HG03571 (cell line): ENCODE results near the gene MRPL44.

Source experiments
- ATAC-seq: cut with Tn5 transposase; IDR thresholded peaks from one replicate; pipeline ENCODE4 v1.9.1; 2021; ENCODE audit not compliant: unreplicated experiment

Gene MRPL44

DNA sequence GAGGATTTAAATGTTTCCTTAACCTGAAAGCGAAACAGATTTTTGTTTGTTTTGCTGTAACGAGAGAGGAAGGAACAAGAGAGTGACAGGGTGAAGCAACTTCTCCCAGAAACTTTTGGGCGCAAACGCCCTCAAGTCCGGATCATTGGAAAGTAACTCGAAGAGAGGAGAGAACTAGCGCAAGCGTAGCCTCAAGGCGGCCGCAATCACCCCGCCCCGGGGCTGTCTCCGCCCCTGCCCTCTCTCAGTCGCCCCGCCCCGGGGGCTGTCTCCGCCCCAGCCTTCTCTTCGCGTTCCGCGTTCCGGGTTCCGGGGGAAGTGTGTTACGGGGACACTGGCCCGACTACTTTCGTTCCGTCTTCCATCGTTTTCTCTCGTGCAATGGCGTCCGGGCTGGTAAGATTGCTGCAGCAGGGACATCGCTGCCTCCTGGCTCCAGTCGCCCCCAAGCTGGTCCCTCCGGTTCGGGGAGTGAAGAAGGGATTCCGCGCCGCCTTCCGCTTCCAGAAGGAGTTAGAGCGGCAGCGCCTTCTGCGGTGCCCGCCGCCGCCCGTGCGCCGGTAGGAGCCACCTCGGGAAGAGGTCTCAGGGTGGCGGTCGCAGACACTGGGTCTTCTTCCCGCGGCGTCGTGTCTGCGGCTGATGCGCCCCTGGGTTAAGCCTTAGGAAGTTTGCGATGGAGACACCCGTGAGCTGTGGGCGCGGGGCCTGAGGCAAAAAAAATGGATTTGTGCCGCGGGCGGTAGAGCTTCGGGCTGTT is at the start of gene MRPL44:
Gene MRPL44 (plus strand): TSS at position 372 of the 760 bp plus-strand sequence. CDS start 10 bp downstream, at position 382.
- ATAC-seq = peak; percentile 90

DNA sequence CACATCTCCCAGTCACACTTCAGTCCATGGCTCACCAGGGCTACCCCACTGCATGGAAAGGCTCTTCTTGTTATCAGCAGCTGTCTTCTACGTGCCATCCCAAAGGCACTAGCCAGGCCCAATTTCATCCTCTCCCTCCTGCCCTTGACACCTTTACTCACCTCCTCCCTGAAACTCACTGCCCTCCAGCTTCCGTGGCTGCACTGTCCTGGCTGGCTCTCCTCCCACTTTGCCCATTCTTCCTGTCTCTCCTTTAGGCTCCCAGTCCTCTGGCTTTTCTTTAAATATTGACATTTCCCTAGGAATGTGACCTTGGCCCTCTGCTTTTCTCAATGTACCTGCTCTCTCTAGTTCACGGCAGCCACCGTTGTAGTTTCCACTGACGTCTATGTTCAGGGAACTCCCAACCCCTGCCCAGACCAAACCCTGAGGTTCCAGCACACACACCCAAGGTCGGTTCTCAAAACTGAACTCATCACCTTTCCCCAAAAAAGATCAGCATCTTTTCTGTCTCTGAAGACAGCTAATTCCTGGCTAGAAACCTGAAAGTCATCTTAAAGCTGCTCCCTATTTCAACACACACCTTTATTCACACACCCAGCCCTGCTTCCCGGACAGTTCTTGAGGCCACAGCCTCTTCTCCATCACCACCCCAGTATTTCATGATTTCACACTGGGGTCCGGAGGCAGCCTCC is 48.8 kb upstream of the MRPL44 start:
- ATAC-seq = no peak

DNA sequence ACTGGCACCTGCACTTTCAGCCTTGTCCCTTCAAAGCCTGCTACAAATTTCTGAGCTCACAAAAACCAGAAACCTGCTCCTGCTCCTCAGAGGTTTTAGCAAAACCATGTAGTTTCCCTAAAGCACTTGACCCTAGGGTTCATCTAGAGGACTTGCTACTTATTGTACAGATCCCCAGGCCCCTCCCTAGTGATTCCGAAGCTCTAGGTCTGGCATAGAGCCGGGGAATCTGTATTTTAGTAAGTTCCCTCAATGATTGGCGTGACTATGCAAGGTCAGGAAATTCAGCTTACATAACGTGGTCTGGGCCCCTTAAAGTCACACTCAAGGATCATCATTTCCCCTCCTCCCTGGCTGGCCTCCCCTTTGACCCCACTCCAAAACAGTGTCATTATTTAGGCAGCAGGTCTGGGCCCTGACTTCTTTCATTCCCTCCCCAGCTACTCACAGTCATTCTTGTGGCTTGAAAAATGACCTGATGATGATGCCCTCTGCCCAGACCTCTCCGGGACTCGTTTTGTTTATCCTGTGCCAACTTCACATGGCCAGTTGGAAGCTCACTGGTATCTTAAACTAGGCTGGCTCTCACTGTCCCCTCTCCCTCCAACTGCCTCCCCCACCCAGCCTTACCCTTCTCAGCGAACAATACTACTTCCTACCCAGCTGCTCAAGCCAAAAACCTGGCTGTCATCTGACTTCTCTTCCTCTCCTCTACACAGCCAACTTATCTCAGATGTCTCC is 48.1 kb upstream of the MRPL44 start:
- ATAC-seq = no peak

DNA sequence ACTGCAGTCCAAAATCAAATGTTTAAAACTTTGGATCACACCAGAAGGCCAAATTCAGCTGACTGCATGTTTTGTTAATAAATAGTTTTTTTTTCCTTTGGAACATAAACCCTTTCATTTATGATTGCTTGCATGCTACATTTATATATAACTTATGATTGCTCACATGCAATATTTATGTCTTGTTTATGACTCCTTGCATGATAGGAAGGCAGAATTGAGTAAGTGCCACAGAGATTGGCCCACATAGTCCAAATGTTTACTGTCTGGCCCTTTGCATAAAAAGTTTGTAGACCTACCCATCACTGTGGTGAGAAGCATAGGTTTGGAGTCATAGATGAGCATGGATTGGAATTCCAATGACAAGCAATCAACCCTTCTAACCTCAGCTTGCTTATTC is 42.9 kb upstream of the MRPL44 start:
- no peak for ATAC-seq

DNA sequence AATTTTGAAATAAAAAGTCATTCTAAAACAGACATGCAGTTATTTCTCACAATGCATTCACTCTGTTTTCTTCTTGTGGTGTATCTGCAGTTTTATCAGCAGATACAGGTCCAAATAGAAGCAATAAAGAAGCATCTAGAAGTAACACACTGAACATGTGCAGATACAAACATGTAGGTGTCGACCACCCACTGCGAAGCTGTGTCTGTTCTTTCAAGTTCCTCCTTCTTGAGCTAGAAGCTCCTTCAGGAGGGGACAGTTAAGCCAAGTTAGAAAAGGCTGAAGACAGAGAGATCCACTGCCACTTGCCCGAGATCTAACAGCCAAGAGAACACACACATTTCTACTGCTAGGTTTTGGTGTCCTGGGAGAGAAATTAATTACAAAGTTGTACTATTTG is 42.2 kb upstream of the MRPL44 start:
- no peak for ATAC-seq

DNA sequence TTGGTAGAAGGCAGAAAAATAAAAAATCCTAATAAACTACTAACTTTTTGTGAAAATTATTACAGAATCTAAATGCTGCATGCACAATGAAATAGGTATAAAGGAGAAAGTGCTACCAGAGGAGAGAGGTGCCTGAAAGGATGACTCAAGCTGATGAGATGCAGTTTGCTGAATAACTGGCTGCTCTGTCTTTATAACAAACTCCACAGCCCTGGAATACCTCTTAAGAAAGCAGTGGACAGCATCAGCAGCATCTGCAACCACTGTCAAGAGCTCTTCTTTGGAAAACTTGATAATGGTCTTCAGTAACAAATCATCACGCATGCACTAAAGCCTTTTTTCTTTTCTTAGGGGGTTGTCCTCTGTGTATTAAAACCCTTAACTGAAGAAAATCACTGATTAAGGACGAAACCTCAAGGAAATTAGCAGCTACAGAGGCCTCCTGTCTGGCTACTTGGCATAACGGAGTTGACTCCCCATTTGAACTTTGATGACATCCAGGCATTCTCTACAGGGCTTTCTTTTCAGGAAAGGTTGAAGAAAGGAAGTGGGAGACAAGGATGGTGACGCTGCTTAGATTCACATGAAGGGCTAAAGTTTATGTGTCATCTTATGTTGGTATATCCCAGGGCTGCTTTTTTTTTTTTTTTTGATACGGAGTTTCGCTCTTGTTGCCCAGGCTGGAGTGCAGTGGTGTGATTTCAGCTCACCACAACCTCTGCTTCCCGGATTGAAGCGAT is 40.9 kb upstream of the MRPL44 start:
- no peak for ATAC-seq

DNA sequence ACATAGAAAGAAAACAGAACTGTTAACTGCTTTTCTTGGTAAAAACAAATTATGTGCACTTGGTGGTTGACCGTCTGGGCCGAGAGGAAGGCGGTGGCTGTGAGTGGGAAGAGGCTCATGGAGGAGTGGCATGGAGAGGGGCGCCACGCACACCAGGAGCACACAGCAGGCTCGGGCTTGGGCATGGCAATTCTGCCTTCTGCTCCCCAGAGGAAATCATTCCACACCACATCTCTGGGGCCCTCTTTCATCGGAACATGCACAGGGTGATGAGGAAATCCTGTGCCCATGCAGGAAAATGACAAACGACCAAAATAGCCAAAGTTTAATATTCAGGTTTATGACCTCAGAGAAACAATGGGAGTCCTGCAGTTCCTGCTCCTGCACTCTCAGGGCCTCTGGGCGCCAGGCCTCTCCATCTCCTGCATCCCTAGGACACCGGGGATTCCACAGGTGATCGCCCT is 38.6 kb upstream of the MRPL44 start:
- no peak for ATAC-seq

DNA sequence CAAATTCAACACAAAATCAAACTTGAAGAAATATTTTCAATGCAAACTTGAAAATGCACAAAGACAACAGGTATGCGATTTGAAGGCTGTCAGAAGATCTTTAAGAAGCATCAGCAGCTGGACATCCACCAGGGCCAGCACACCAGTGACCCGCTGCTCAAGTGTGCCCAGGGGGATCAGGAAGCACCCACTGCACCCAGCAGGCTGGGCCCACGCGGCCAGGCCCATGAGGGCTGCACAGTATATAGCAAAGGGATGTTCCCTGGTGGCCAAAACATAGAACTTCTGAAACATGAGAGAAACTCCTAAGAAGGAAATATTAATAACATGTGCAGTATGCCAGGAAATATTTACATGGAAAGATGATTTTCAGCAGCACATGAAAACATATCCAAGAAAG is 37.2 kb upstream of the MRPL44 start:
- ATAC-seq = no peak

DNA sequence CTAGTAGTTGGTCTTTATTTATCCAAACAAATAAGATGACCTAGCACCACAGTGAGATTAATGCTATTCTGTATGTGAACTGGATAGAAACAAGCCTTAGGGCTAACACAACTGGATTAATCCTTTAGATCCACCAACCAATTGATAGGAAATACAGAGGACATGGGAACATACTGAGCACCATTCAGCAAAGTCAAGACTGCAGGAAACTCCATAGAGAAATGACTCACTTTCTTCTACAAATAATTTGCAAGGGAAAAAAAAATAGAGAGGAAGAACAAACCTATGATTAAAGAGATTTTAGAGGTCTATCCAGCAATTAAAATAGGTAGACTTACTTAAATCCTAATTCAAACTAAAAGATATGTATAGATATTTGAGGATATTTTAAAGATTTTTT is 36.1 kb upstream of the MRPL44 start:
- ATAC-seq = no peak

DNA sequence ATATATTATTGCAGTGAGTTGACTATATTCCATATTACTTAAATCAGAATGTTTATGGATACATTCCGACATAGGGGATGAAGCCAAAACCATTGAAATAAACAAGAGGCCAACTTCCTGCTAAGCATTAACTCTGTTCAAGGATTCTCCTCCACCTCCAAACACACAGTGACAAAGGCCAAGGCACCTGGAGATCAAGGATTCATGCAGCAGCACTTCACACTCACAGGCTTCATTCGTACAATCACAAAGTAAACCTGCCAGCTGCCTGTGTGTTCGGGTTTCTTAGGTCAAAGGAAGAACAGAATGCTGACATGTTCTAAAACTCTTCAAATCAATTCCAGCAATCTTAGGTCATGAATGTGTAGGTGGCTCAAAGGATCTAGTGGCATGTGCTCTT is 35.0 kb upstream of the MRPL44 start:
- ATAC-seq = no peak

DNA sequence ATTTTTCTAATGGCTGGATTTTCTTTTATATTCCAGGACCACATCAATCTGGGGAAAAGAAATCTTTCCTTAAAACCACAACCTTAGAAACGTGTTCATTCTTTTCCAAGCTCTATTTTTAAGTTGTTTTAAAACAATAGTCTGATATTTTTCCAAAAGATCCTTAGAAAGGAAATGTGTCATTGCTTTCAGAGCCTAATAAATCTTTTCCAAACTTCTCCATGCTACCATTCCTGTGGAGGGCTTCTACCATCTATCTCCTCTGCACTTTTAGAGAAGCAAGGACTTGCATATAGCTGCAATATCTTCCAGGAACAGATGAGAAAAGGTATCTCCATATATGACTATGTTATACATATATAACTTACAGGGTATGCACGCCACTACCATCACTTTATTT is 33.3 kb upstream of the MRPL44 start:
- no peak for ATAC-seq

DNA sequence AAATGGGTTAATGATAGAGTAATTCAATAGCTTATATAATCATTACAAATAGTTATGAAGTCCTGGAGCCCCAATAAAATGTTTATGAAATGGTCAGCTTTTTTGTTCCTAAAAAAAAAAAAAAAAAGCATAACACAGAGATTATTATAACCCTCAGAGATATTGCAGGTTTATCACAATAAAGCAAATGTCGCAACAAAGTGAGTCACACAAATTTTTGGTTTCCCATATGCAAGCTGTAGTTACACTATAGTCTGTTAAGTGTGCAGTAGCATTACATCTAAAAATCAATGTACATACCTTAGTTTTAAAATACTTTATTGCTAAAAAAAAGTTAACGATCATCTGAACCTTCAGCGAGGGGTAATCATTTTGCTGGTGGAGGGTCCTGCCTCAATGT is 32.2 kb upstream of the MRPL44 start:
- ATAC-seq = no peak

DNA sequence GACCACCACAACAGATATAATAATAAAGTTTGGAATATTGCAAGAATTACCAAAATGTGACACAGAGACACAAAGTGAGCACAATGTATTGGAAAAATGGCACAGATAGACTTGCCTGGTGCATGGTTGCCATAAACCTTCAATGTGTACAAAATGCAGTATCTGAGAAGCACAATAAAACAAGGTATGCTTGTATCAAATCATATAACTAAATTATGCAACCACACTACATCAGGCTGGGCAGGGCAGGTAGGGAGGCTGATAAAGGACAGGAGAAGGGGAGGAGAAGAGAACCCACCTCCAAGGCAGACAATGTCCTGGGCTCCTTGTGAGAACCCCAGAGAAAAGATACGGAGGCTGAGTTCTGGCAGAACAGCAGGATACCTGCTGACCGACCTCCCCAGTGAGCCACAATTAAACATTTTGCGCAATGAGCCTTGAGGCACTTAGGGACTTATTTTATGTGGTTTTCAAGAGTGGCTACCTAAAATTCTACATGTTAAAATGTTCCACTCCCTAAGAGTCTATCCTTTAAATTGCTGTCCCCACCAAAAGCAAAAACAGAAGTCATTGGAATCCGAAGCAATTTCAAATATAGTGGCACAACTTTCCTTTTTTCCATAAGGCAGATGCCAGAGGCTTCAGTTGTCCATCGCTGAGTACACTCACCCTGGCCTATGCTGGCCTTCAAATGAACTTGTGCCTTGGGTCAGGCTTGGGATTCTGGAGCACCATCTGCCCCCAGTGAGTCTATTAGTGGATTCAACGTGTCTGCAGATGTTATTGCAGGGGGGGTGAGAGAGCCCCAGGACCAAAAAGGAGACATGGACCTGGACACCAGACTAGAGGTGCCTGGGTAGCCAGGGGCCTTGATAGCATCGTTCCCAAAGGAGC is 28.9 kb upstream of the MRPL44 start:
- no peak for ATAC-seq

DNA sequence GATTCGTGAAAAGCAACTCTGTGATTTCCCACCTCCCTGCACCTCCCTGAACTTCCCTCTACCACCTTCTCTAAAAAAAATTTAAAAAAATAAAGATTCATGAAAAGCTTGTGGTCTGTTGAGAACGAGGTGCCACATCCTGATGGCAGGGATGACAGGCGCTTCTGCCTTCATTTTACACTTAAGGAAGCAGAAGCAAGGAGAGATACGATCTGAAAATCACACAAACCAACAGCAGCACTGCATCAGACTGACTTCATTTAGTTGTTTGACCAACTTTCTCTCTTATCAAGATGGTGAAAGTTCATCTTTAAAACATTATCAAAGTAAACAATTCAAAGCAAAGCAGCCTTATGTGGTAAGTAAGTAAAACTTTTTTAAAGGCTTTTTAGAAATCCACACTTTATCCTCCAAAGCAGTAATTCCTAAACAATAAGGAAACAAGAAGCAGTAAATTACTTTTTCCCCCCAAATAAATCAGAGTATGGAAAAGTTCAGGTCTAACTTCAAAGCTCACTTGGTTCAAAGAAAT is 27.6 kb upstream of the MRPL44 start:
- no peak for ATAC-seq

DNA sequence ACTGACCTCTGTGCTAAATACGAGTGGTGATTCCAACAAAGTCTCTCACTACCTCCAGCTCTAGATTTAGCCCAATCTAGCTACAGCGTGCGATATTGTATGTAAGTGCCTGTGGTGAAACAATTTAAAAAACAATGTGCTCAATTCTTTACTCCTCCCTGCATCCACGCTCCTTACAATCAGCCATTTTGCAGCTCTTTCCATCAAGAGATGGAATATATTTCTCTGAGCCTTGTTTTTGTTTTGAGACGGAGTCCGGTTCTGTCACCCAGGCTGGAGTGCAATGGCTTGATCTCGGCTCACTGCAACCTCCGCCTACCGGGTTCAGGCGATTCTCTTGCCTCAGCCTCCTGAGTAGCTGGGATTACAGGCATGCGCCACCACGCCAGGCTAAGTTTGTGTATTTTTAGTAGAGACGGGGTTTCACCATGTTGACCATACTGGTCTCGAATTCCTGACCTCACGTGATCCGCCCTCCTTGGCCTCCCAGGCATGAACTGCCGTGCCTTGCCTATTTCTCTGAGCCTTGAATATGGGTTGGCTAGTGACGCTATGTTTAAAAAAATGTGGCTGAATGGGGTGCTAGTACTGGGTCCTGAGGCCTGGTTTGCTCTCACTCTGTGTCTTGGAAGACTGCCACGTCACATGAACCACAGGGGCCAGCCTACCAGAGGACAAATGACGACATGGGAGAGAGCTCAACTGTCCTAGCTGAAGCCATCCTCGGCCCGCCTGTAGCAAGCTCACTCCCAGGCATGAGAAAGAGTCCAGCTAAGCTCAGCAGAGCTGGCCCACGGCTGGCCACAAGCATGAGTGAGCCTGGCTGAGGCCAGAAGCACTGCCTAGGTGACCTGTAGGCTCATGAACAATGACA is 26.9 kb upstream of the MRPL44 start:
- no peak for ATAC-seq

DNA sequence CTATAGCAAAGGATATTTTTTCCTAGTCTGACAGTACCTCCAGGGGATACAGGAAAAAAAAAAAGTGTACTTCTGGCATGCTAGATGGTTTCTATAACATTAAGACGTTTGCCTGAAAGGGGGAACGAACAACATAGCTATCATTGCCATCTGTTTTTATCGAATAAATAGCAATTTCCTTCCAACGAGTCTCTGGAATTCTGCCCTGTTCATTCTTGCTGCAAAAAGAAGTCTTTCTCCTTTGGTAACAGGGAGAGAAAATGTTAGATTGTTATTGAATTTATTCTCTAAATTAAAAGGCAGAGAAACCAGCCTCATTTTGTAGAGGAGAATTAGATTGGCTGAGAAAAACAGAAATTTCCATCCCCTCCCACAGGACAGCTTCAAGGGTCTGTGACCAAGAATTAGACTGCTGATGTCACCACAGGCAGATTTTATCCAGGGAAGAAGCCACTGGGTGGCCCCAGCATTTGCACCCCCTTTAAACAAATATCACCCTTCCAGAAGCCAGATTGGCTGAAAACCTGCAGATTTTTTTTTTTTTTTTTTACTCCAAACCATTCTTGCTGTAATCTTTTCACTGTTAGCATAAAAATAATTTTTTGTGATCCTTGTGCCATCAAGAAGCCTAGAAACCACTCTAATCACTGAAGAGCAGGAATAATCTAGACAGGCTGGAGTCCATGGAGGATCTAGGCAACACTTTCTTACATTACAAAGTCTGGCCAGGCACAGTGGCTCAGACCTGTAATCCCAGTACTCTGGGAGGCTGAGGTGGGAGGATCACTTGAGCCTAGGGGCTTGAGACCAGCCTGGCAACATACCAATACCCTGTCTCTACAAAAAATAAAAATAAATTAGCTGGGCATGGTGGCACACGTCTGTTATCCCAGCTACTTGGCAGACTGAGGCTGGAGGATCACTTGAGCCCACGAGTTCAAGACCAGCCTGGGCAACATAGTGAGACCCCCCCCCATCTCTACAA is 24.2 kb upstream of the MRPL44 start:
- no peak for ATAC-seq

DNA sequence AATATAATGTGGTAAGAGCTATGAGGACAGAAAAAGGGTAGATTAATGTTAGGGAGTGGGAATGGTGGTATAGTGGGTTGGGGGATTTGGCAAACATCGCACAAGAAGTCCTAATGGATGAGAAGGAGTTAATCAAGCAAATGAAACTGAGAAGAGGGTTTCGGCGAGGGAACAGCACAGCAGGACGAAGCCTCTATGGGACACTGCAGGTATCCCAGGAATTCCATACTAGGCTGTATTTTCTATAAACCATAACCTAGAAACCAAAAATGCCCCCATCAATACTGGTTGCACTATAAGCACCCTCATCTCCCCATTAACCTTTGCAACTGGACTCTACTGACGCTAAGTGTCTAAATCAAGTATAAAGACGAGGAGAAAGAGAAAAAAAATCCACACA is 22.4 kb upstream of the MRPL44 start:
- no peak for ATAC-seq
